Measurements from ENCODE around the gene PIK3R6. TPM values are rescaled to one million over a fixed set of nuclear protein-coding genes. Genes with fewer than 3 reads are reported as not detected.

PIK3R6 gene
- total RNA-seq, 1 donor from 2014 or later = 2.2 TPM

DNA sequence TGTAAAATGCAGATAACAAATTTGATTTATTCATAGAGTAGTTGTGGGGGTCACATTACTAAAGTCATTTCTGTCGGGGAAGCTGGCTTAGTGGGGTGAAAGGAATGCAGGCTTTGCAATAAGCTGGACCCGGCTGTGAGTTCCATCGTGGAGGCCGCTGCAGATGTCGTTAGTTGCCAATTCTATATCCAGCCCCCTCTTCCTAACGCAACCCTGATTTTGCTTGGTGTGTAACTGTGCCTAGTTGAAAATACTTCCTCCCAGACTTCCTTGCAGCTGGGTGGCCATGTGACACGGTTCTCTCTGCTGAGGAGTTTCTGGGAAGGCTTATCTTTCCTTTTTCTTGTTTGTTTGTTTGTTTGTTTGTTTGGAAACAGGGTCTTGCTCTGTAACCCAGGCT is 72.8 kb downstream of the PIK3R6 start:
- Histone ChIP-seq H3K4me3 (no peak overlapping the region), H3K36me3 (no peaks in the 10 kb centered on the region), H3K27me3 (peaks cover 5% of the 10 kb centered on the region), H3K9me3 (peaks cover 3 to 8% of the 10 kb centered on the region in 2 donors), H3K4me1 (no peaks in the 10 kb centered on the region), H3K27ac (no peak overlapping the region)
- intact Hi-C loops (cut with DNase I) = no loop called here
- TF ChIP-seq, protein P1, sequence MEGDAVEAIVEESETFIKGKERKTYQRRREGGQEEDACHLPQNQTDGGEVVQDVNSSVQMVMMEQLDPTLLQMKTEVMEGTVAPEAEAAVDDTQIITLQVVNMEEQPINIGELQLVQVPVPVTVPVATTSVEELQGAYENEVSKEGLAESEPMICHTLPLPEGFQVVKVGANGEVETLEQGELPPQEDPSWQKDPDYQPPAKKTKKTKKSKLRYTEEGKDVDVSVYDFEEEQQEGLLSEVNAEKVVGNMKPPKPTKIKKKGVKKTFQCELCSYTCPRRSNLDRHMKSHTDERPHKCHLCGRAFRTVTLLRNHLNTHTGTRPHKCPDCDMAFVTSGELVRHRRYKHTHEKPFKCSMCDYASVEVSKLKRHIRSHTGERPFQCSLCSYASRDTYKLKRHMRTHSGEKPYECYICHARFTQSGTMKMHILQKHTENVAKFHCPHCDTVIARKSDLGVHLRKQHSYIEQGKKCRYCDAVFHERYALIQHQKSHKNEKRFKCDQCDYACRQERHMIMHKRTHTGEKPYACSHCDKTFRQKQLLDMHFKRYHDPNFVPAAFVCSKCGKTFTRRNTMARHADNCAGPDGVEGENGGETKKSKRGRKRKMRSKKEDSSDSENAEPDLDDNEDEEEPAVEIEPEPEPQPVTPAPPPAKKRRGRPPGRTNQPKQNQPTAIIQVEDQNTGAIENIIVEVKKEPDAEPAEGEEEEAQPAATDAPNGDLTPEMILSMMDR (IDR thresholded peaks at IDR 0.05) = no peak
- DNase-seq (ENCODE audit: low spot score in 2 of 2) = no peak

DNA sequence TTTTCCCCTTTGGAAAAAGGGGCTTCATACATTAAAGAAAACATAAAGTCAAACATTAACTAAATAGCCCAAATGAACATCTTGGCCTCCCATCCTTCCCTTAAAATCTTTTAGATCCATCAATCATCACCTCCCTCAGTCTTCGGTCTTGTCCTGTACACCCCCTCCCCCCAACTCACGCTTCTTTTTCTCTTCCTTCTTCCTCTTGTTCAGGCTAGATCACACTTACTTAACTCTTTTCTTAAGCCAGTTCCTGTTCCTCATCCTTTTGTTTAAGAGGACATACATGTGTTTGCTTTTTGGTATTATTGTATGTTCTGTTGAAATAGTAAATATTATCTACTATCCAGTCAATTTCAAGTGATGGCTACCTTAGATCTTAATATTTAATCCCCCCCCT is 73.8 kb downstream of the PIK3R6 start:
- no peak for DNase-seq (ENCODE audit: low spot score in 2 of 2)
- Histone ChIP-seq H3K36me3 (no peaks in the 10 kb centered on the region), H3K4me3 (no peak overlapping the region), H3K9me3 (peaks cover 3 to 8% of the 10 kb centered on the region in 2 donors), H3K27me3 (no peaks in the 10 kb centered on the region), H3K4me1 (no peaks in the 10 kb centered on the region), H3K27ac (no peak overlapping the region)
- intact Hi-C loops (cut with DNase I) = no loop called here
- TF ChIP-seq, protein P1 (IDR thresholded peaks at IDR 0.05) = no peak

DNA sequence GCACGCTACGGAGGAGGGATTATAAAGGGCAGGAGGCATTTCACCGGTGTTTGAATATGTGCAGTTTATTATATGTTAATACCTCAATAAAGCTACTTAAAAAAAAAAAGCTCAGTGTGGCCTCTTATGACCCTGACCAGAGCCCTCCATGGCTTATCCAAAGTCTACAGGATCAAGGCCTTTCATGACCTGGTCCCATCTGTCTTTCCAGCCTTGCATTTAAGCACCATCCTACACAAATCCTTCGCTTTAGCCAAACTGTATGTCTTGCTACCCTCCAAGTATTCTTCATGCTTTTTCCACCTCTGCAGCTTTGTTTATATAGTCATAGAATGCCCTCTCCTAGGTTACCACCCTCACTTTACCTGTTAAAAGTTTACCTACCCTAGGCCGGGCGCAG is 74.8 kb downstream of the PIK3R6 start:
- no peaks in the 10 kb centered on the region for H3K4me1 ChIP-seq
- DNase-seq (ENCODE audit: low spot score in 2 of 2) = no peak
- TF ChIP-seq, protein P1 (IDR thresholded peaks at IDR 0.05) = no peak
- no peak overlapping the region for H3K27ac ChIP-seq
- H3K36me3 ChIP-seq = no peaks in the 10 kb centered on the region
- intact Hi-C loops (cut with DNase I) = no loop called here
- H3K4me3 ChIP-seq = no peak overlapping the region
- H3K9me3 ChIP-seq = peaks cover 3 to 8% of the 10 kb centered on the region in 2 donors
- no peaks in the 10 kb centered on the region for H3K27me3 ChIP-seq

DNA sequence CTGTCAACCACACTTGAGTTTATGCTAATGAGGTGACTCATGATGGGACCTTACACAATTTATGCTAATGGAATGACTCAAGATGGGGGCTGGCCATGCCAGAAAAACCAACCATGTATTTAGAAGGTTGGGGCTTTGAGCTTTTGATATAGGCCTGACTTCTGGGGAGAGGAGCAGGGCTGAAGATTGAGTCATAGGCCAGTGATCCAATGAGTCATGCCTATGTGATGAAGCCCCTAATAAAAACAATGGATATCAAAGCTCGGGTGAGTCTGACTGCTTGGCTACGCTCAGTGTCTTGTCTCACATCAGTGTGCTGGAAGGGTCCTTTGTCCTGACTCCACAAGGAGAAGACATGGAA is 75.6 kb downstream of the PIK3R6 start:
- intact Hi-C loops (cut with DNase I) = no loop called here
- Histone ChIP-seq H3K9me3 (peaks cover 3 to 8% of the 10 kb centered on the region in 2 donors), H3K4me3 (no peak overlapping the region), H3K36me3 (no peaks in the 10 kb centered on the region), H3K4me1 (no peaks in the 10 kb centered on the region), H3K27ac (no peak overlapping the region), H3K27me3 (no peaks in the 10 kb centered on the region)
- no peak for DNase-seq (ENCODE audit: low spot score in 2 of 2)
- TF ChIP-seq, protein P1 (IDR thresholded peaks at IDR 0.05) = no peak

DNA sequence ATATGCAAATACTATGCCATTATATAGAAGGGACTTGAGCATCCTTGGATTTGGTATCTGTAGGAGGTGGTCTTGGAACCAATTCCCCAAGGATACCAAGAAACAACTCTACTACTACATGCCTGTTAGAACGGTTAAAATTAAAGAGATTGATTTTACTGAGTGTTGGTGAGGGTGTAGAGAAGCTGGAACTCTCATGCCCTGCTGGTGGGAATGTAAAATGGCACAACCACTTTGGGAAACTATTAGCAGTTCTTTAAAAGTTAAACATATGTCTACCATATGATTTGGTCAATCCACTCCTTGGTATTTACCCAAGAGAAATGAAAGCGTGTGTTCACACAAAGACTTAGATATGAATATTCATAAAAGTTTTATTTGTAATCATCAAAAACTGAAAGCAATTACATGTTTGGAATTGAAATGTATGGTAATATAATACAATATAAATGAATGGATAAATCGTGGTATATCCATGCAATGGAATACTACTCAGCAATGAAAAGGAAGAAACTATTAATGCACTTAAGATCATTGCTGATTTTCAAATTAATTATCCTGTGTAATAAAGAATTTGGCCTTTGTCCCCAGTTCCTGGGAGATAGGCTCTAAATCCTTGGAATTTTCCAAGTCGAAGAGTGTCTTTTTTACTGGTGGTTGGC is 76.1 kb downstream of the PIK3R6 start:
- TF ChIP-seq, protein P1 (IDR thresholded peaks at IDR 0.05) = no peak
- intact Hi-C loops (cut with DNase I) = no loop called here
- H3K4me1 ChIP-seq = no peaks in the 10 kb centered on the region
- H3K4me3 ChIP-seq = no peak overlapping the region
- DNase-seq (ENCODE audit: low spot score in 2 of 2) = no peak
- H3K27me3 ChIP-seq = no peaks in the 10 kb centered on the region
- H3K27ac ChIP-seq = no peak overlapping the region
- peaks cover 3 to 8% of the 10 kb centered on the region in 2 donors for H3K9me3 ChIP-seq
- H3K36me3 ChIP-seq = no peaks in the 10 kb centered on the region
